ENCODE results near the gene VOPP1.

VOPP1 gene

DNA sequence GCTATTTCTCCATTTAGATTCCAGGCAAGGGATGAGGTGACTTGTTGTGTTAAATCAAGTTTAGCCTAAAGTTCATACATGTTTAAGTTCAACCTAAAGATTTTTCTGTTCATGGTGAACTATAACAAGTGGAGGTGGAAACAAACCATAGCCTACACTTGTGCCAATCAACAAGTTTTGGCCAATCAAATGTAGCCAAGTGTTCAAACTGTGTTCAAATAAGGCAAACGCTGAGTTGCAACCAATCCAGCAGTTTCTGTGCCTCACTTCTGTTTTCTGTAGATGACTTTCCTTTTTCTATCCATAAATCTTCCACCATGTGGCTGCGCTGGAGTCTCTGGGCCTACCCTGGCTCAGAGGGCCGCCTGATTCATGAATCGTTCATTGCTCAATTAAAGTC is 4.5 kb upstream of the VOPP1 start:
- no peak for DNase-seq

DNA sequence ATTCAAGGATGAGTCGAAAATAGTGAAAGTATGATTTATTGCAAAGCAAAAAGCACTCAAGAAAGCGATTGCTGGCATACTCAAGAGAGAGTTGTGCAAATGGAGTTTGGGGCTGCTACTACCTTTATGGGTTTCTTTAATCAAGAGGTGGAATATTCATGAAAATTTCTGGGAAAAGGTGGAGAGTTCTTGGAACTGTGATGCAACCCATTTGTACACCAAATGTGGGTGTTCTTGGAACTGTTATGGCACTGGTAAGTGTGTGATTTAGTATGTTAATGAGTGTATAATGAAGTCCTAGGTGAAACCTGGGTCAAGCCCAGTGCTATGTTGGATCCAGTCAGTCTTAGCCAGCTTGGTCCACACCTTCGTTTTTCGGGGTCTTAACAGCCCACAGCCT is 3.4 kb upstream of the VOPP1 start:
- no peak for DNase-seq

DNA sequence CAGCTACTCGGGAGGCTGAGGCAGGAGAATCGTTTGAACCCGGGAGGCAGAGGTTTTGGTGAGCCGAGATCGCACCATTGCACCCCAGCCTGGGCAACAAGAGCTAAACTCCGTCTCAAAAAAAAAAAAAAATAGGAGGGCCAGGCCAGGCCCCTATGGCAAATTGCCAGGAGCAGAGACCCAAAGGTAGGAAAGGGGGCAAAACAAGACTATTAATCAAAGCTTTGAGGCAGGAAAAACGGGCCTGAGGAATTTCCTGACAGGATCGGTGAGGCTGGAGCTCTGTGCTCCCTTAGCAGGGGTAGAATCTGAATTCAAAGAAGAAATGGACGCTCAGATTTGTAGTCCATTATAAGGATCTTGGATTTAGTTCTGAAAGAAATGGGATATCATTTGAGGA is 2.8 kb upstream of the VOPP1 start:
- DNase-seq, result no peak

DNA sequence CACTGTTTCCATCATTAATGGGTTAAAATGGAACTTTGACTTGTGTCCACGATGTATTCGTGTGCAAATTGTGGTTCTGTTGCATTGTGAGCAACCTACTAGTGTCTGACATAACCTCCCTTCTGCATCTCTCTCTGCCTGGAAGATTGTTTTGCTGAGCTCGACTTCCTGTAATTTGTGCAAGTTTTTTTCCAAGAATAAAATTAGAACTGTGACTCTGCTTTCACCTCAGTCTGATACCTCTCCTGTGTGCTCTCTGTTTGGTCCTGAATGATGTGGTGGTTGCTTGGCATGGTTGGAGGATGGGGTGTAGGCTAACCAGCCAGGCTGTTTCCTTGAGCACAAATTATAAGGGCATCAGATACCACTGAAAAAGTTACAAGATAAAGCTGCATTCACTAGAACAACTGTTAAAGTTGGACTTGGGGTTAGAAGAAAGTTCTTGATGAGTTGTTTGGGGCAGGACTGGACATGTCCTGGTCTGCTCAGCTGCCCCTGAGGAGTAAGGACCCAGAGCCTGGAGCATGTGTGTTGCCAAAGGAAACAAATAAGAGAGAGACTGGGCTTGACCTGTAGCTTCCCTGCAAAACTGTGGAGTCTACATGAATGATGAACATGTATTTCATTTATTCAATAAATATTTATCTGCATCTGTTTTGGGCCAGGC is 1.9 kb upstream of the VOPP1 start:
- DNase-seq, result no peak

DNA sequence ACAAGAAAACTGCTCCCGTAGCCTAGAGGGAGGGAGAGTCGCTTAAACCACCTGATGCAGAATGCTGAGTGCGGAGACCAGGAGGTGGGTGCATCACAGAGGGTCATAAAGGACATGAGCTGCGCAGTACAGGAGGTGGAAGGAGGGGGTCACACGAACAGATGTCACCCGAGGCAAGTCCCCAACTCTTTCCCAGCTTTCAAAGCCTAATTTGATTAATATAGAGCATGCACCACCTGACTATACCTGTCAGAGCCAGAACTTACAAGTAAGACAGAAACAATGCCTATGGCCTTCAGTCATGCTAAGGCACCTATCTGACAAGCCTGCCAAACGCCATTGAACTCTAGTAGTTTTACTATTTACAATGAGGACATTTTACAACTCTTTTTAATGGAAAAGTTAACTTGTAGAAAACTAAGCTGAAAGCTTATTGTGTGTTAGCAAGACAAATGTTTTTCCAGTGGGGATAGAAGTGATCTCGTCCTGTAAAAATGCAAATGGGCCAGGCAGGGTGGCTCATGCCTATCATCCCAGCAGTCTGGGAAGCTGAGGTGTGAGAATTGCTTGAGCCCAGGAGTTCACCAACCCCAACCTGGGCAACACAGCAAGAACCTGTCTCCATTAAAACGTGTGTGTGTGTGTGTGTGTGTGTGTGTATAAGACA is 1.1 kb upstream of the VOPP1 start:
- DNase-seq, result no peak

DNA sequence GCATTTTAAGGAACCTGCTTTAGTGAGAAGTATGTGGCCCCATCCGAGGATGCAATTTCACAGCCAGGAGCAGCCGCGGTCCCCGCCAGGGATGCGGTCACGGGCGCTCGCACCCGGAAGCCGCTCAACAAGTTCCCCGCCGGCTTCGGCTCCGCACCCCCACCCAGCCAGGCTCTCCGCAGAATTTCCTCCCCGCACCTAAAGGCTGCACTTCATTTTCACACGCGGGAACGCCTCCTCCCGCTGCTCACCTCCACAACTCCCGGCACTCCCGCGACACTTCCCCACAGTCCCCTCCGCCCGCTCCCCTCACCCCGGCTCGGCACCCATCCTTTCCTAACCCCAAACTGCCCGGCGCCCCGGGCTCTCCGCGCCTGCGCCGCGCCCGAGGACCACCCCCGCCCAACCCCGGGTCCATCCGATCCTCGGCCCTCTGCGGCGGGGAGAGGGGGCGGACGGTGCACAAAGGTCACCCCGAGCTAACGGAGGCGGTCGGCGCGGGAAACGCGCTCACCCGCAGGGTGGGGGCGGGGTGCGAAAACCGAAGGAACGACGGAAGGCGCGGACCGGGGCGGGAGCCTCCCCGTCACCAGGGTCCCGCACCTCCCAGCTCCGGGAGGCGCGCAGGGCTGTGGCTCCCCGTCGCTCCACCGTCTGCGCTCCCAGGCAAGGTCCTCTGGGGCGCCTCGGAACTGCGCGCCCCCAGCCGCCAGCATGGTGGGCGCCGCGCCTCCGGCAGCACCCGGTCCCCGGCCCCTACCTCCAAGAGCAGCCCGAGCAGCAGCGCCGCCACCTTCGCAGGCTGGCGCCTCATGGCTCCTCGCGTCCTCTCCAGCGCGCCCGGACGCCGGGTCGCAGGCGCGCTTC is 558 bp downstream of the VOPP1 start:
- no peak for DNase-seq

DNA sequence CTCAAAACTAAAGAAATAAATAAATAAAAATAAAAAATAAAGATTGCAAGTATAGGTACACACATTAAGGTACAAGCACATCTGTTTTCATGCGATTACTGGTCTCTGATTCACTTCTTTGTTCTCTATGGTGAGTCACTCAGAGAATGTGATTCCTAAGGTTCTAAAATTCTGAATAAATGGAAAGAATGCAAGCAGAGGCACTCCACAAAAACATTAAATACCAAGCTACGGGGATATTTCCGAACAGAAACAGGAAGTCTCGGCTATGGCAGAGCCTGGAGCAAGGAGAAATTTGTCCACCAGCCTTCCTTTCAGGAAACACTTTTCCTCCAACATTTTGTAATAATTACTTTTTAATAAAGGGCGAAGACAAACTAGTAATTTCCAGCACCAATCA is 1.4 kb downstream of the VOPP1 start:
- no peak for DNase-seq

DNA sequence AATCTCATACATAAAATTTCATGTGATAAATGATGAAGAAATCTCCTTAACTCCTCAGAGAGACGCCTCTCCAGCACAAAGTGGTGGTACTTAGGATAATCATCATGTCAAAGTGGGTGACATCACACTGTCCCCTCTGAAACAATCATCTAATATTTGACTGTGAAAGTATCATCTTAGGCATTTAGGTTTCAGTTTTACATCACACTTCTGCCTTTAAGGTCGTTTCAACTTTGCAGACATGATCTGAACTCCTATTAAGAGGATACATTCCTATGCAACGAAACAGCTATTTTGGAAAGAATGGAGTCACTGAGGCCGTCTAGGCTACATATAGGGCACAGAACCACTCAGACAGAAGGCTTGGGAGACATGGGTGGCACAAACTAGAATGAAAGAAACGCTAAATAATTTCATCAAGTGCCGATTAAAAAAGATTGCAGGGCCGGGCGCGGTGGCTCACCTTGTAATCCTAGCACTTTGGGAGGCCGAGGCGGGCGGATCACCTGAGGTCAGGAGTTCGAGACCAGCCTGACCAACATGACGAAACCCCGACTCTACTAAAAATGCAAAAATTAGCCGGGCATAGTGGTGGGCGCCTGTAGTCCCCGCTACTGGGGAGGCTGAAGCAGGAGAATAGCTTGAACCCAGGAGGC is 2.0 kb downstream of the VOPP1 start:
- no peak for DNase-seq

DNA sequence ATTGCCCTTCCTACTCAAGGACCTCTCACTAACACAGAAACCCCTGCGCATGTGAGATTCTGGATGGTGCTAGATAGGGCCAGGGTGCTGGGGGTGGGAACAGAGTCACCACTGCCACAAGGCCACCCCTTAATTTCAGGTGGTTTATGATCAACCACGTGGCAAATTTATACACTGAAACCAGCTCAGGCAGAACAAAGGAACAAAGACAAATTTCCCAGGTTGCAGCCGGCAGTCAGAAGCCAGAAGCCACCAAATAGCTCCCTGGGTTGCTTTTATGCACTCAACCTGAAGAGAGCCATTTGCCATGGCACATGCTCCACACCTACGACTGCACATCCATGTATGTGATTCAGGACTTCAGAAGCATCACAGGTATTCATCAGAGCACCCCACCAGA is 2.5 kb downstream of the VOPP1 start:
- no peak for DNase-seq

DNA sequence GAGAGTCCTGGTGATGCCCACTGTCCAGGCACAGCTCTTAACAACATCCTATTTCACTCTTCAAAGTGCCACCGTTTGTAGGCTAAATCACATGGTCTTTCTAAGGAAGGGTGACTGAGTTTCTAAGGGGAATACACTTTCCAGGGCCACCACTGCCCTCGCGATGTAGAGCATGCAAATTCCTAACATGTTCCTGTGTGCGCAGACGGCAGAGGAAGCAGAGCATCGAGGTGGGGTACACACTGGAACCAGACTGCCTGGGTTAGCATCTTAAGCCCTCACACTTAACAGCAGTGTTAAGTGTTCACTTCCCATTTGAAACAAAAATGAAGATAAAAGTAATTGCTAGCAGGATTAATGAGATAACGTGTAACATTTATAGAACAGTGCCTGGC is 3.0 kb downstream of the VOPP1 start:
- no peak for DNase-seq

DNA sequence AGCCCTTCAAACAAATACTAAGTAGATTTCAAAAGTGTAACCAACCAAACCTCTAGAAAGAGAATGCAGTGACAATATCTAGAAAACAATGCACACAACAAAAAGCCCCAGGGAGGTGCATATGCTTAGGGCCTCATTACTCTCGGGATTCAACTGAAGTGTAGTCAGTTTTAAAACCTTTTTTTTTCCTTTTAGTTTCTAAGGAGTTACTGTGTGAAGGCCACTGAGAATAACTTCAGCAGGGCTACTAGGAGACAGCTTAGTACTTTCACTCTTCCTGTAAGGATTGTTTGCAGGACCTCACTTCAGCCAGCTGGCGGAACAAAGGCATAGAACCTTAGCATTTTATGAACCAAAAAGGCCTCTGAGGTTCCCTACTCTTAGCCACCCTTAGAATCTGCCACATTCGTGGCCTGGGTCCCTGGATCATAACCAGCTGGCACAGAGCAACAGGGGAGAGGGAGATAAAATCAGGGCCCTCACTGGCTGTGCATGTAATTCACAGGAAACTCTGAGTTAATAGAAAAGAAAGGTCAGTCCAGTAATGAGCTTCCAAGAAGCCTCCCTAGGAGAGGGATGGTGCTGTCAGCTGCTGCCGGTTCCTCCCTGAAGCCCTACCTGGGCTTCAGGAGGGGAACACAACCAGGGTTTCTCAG is 3.6 kb downstream of the VOPP1 start:
- no peak for DNase-seq

DNA sequence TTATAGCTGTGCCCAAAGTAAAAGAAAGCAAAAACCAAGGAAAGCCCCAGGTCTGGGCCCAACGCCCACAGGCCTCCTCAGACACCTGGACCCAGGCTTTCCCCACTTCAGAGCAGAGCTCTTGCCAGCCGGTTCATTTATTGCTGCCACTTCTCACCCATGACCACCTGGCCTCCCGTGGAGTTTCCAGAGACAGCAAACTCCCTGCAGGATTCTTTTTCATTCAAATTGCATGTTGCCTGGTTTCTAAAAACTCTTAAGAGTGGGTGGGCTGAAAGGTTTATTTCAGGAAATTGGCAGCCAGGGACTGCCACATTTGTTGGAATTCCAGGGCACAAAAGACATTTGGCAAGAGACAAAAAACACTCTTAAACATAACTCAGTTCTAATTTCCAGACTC is 4.7 kb downstream of the VOPP1 start:
- DNase-seq, result no peak

DNA sequence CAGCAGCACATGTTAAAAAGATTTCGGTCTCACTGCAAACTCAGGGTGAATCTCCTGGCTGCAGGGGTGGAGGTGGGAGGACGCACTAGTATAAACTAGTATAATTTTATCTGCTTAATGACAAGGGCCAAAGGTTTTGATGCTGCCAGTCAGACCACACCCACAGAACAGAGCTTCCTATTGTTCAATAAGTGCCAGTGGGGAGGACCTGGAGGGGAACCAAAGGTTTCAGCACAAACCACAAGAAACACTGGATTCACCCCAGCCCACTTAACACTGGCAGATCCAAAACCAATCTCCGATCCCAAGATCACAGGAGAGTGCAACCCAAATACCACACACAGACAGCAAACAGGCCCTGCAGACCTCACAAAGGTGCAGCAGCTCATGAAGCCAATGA is 6.6 kb downstream of the VOPP1 start:
- no peak for DNase-seq

DNA sequence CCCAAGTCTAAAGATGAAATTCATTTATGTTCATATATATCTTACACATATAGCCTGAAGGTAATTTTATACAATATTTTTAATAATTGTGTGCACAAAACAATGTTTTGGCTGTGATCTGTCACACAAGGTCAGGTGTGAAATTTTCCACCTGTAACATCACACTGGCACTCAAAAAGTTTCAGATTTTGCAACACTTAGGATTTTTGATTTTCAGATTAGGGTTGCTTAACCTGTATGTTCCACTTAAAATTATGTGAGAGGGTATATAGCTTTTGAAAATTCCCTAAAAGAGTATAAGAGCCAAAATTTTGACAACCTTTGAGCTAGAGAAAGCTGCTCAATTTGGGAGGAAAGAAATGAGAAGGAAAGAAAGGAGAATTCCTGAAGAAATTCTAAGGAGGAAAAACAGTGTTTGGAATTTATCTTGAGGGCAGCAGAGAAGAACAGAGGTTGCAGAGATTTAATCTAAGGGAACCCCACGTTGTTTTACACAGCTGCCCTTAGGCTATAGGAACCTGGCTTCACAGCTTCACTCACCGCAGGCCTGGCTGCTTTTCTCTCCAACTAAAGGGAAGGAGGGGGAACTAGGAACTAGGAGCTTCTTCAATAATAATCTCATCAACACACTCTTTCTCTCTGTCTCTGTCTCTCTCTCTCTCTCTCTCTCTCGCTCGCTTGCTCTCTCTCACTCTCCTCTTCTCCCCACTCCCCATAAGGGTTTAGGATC is 8.5 kb downstream of the VOPP1 start:
- DNase-seq, result no peak

DNA sequence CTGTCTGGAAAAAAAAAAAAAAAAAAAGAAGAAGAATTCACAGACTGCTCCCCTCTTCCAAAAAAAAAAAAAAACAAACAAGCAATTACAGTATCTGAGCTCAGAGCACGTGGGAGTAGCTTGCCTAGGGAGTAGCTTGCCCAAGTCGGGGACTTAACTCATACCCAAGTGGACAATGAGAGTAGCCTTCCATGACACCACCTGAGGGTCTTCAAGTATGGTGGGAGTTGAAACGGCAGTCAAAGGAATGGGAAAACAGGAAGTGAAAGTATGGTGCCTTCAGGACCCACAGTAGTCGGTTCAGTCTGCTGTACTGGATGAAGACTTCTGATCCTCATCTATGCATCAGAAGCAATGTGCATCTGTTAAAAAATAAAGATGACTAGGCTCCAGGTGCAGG is 10.6 kb downstream of the VOPP1 start:
- DNase-seq, result no peak

DNA sequence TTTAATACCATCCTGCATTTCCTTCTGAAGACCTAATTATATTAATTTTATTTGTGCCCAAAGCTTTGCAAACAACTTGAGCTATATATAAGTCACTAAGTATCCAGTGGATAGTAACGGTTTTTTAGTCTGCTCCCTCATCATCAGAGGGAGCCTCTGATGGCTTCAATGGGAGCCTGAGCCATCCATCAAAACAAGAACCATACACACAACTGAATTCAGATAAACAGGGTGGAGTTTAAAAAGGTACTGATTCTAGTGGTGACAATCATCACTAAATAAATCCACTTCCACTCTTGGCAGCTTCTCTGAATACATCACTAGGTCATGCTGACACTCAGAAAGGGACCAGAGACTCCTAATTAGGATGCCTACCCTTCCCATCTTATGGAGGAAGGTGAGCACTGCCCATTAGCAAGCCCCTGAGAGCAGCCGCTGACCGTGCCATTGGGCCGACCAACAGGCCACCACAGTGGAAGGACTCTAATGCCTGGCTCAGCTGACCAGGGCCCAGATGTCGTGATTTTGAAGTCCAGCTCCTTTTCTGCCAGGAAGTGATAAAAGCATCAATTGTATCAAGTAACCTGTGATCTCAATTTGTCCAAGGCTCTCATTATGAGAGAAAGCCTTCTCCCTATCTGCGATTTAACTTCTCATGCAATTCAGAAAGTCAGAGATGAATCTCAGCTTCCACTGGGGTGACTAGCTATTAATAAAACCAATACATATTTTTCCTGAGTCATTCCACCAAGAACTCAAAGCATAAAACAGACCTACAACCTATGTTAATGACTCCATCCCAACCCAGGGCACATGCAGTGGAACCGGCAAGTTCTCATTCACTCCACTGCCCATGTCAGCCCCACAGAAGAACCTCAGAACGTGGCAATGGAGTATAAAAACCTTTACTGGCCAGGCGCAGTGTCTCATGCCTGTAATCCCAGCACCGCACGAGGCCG is 13.1 kb downstream of the VOPP1 start:
- DNase-seq, result no peak

DNA sequence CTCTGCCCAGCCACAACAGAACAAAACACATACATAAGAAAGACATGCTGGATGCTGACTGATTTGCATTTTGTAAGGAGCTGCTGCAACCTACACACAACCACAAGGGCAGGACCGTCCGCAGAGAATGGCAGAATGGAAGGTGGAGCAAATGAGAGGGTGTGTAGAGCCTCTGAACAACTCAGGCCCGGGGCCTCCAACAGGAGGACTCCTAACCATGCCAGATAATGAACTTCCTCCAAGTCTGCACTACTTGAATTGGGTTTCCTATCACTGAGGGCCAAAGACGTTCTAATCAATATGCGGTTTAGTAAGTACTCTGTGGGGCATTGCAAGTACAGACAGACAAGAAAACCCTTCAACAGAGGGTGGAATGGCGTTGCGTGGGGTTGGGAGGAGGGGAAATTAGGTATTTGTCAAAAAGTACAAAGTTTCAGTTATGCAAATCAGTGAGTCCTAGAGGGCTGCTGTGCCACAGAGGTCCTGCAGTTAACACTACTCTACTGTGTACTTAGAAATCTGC is 14.6 kb downstream of the VOPP1 start:
- DNase-seq, result no peak

DNA sequence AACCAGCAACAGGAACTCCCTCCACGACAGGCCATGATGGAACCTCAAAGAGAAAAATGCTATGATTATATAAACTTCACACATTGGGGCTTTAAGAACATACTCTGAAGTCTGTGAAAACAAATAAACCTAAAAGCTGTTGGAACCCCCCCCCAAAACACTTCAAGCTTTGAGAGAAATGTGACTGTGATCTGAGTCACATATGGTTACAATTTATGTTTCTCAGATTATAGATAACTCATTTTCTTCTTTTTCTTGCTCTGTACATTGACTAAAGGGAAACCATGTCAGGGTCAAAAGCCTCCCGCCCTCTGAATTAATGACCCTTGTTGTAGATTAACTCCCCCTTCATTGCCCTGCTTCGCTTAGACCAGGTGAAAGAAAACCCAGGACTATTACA is 15.8 kb downstream of the VOPP1 start:
- DNase-seq, result no peak

DNA sequence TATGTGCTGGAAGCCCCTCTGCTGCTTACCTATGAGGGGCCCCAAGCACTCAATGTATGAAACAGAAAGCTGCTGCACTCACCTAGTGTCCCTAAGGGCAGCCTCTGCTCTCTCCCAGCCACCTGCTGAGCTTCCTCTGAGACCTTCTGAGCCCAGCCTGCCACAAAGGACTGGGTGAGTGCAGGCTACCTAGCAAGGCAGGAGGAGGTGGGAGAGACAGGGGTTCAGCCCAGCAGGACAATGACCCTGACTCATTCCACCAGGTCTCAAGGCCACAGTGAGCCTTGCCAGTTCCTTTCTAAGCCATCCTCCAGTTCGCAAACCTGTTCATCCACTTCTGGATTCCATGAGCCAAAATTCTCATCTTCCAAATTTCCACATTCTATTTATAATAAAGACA is 16.3 kb downstream of the VOPP1 start:
- DNase-seq, result no peak

DNA sequence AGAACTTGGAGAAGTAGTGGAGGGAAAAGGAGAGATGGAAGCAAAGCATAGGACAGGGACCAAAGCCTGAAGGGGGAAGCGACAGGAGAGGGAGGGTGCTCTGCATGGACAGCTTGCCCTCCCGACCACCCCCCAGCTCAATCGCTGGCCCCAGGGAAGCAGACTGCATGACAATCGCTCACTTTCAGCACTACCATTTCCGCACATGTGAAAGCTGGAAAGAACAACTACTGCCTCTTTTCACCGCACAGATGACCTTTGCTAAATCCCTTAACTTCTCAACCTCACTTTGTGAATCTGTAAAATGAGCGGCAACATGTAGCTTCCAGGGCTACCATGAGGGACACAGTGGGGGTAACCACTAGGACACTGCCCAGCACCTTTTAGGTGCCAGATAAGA is 17.1 kb downstream of the VOPP1 start:
- no peak for DNase-seq

DNA sequence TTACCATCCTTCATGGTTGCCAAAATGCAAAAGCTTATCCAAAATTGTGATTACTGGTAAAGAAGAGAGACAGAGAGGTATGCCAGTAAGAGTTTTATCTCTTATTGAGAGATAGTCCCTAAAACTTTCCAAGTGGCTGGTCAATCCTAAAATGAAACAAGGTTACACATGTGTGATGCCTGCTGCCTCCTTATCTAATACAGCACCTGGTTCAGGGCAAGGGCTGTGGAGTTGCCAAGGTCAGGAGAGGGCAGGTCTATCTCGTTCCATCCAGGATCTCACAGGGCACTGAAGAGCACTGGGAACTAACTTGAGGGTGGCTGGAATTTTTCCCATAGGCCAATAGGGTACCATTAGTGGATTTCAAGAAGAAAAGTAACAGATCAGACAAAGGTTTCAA is 18.3 kb downstream of the VOPP1 start:
- no peak for DNase-seq

Data from DMS 273 treated with DMSO at 0.1 percent for 48 hours (cell line).